ENCODE results near the gene STK10. TPM values are rescaled to one million over a fixed set of nuclear protein-coding genes. Genes with fewer than 3 reads are reported as not detected.

STK10 gene
- total and polyA plus RNA-seq, 7 experiments from 2014 or later = 55.7 to 474 (median 295) TPM

- DNase-seq = peak in 8 of 9 donors; percentile 57 to 72 (median 68)
- peaks cover 4 to 57% (median 17%) of the 10 kb centered on the region in 5 donors for H3K36me3 Mint-ChIP-seq
- no peaks in the 10 kb centered on the region for H3K36me3 ChIP-seq (ENCODE audit: control insufficient read depth in 2 of 3, insufficient read depth in 3 of 3, low read length in 3 of 3)
These were observed 8.7 kb downstream of the STK10 start for GRCh38 chr5:172178991-172179989.

GRCh38 chr5:172178301-172178987 lies 9.6 kb downstream of the STK10 start:
- Mint-ChIP-seq H3K27me3 (no peaks in the 10 kb centered on the region), H3K27ac (peak overlapping the region; percentile 94 to 100 (median 98)), H3K4me1 (peaks cover 56 to 95% (median 84%) of the 10 kb centered on the region in 7 donors), H3K4me3 (peak overlapping the region; percentile 78 to 99 (median 90)), H3K9me3 (peaks cover 0 to 2% (median 0%) of the 10 kb centered on the region in 11 donors), H3K36me3 (peaks cover 4 to 64% (median 17%) of the 10 kb centered on the region in 5 donors)
- Histone ChIP-seq H3K4me3 (ENCODE audit: low read length) (peak overlapping the region; percentile 76), H3K36me3 (ENCODE audit: control insufficient read depth in 2 of 3, insufficient read depth in 3 of 3, low read length in 3 of 3) (no peaks in the 10 kb centered on the region), H3K9me3 (ENCODE audit: control insufficient read depth in 2 of 3, low read length in 3 of 3) (no peaks in the 10 kb centered on the region), H3K27ac (ENCODE audit: low read depth, low read length) (peak overlapping the region; percentile 92), H3K27me3 (ENCODE audit: control insufficient read depth in 2 of 2, insufficient read depth in 2 of 2, low read length in 2 of 2) (no peaks in the 10 kb centered on the region), H3K4me1 (ENCODE audit: control insufficient read depth in 2 of 2, insufficient read depth in 2 of 2, low read length in 2 of 2) (peaks cover 82 to 83% of the 10 kb centered on the region in 2 donors)
- CTCF ChIA-PET = interaction anchor here (1.1 to 1.5 kb wide), 3 partner anchors 9 to 172 kb away, joined by 3 to 9 read pairs (median 5); partner anchors contain the start of genes FBXW11 and STK10
- intact Hi-C loops (cut with micrococcal nuclease) = loop anchor here (10.0 kb wide), 2 partner anchors 1904 to 1914 kb away; no protein-coding TSS in a partner anchor
- DNase-seq (peak in 4 of 9 donors; percentile 30 to 48 (median 42)), ATAC-seq (no peak)
- POLR2A ChIA-PET = interaction anchor here (0.9 to 14.6 kb wide), 11 partner anchors 7 to 591 kb away, joined by 3 to 562 read pairs (median 7); partner anchors contain the start of genes FBXW11 and STK10

More at GRCh38 chr5:172178991-172179989, 8.7 kb downstream of the STK10 start:
- Histone ChIP-seq H3K4me3 (ENCODE audit: low read length) (peak overlapping the region; percentile 76), H3K9me3 (ENCODE audit: control insufficient read depth in 2 of 3, low read length in 3 of 3) (no peaks in the 10 kb centered on the region), H3K4me1 (ENCODE audit: control insufficient read depth in 2 of 2, insufficient read depth in 2 of 2, low read length in 2 of 2) (peaks cover 84 to 86% of the 10 kb centered on the region in 2 donors), H3K27ac (ENCODE audit: low read depth, low read length) (peak overlapping the region; percentile 92), H3K27me3 (ENCODE audit: control insufficient read depth in 2 of 2, insufficient read depth in 2 of 2, low read length in 2 of 2) (no peaks in the 10 kb centered on the region)
- ChIA-PET CTCF (interaction anchor here (0.7 to 1.5 kb wide), 4 partner anchors 8 to 1848 kb away, joined by 3 to 9 read pairs (median 4); partner anchors contain the start of gene FBXW11), POLR2A (interaction anchor here (0.6 to 14.6 kb wide), 16 partner anchors 6 to 590 kb away, joined by 3 to 562 read pairs (median 5); partner anchors contain the start of genes FBXW11 and STK10)
- H3K9me3 Mint-ChIP-seq = peaks cover 0 to 2% (median 0%) of the 10 kb centered on the region in 11 donors
- peaks cover 48 to 95% (median 84%) of the 10 kb centered on the region in 7 donors for H3K4me1 Mint-ChIP-seq
- H3K4me3 Mint-ChIP-seq = peak overlapping the region; percentile 78 to 99 (median 90)
- peak; percentile 54 for ATAC-seq
- intact Hi-C loops (cut with micrococcal nuclease) = loop anchor here (1.0 to 10.0 kb wide), 3 partner anchors 8 to 1914 kb away; no protein-coding TSS in a partner anchor
- peak overlapping the region; percentile 94 to 100 (median 98) for H3K27ac Mint-ChIP-seq
- no peaks in the 10 kb centered on the region for H3K27me3 Mint-ChIP-seq

GRCh38 chr5:172177176-172177575 lies 10.8 kb downstream of the STK10 start:
- H3K4me3 Mint-ChIP-seq = peak overlapping the region; percentile 87 to 99 (median 94)
- intact Hi-C loops (cut with micrococcal nuclease) = loop anchor here (10.0 kb wide), 2 partner anchors 1902 to 1912 kb away; no protein-coding TSS in a partner anchor
- no peak overlapping the region for H3K4me3 ChIP-seq (ENCODE audit: low read length)

GRCh38 chr5:172175263-172175719 lies 12.7 kb downstream of the STK10 start:
- H3K27ac Mint-ChIP-seq = peak overlapping the region; percentile 94 to 100 (median 98)
- H3K36me3 ChIP-seq (ENCODE audit: control insufficient read depth in 2 of 3, insufficient read depth in 3 of 3, low read length in 3 of 3) = peaks cover 0 to 8% (median 0%) of the 10 kb centered on the region in 3 experiments
- peak overlapping the region; percentile 87 to 99 (median 94) for H3K4me3 Mint-ChIP-seq
- H3K27me3 Mint-ChIP-seq = no peaks in the 10 kb centered on the region
- ATAC-seq (peak; percentile 83), DNase-seq (peak; percentile 55 to 93 (median 88))
- H3K4me1 Mint-ChIP-seq = peaks cover 70 to 97% (median 92%) of the 10 kb centered on the region in 7 donors
- peak overlapping the region; percentile 92 for H3K27ac ChIP-seq (ENCODE audit: low read depth, low read length)
- no peaks in the 10 kb centered on the region for H3K9me3 ChIP-seq (ENCODE audit: control insufficient read depth in 2 of 3, low read length in 3 of 3)
- no peaks in the 10 kb centered on the region for H3K27me3 ChIP-seq (ENCODE audit: control insufficient read depth in 2 of 2, insufficient read depth in 2 of 2, low read length in 2 of 2)
- peak overlapping the region; percentile 58 for H3K4me3 ChIP-seq (ENCODE audit: low read length)
- peaks cover 76 to 81% of the 10 kb centered on the region in 2 donors for H3K4me1 ChIP-seq (ENCODE audit: control insufficient read depth in 2 of 2, insufficient read depth in 2 of 2, low read length in 2 of 2)
- intact Hi-C loops (cut with micrococcal nuclease) = loop anchor here (1.0 to 10.0 kb wide), 14 partner anchors 12 to 1910 kb away; partner anchors contain the start of genes CREBRF (in 2 of the 2), STK10 (in 2 of the 2), DUSP1 (in 1 of the 2) and FBXW11 (in 1 of the 2)
- POLR2A ChIA-PET = interaction anchor here (0.6 to 14.6 kb wide), 26 partner anchors 10 to 1889 kb away, joined by 3 to 562 read pairs (median 8); partner anchors contain the start of genes FBXW11, STK10 and UBTD2
- H3K36me3 Mint-ChIP-seq = peaks cover 0 to 61% (median 10%) of the 10 kb centered on the region in 5 donors
- peaks cover 0 to 2% (median 0%) of the 10 kb centered on the region in 11 donors for H3K9me3 Mint-ChIP-seq
- CTCF ChIA-PET = interaction anchor here (0.5 to 5.5 kb wide), 10 partner anchors 9 to 116 kb away, joined by 3 to 113 read pairs (median 4); partner anchors contain the start of gene STK10

More at GRCh38 chr5:172177176-172177575, 10.8 kb downstream of the STK10 start:
- H3K4me1 ChIP-seq (ENCODE audit: control insufficient read depth in 2 of 2, insufficient read depth in 2 of 2, low read length in 2 of 2) = peaks cover 81 to 82% of the 10 kb centered on the region in 2 donors
- H3K36me3 ChIP-seq (ENCODE audit: control insufficient read depth in 2 of 3, insufficient read depth in 3 of 3, low read length in 3 of 3) = no peaks in the 10 kb centered on the region
- DNase-seq = no peak
- no peaks in the 10 kb centered on the region for H3K27me3 ChIP-seq (ENCODE audit: control insufficient read depth in 2 of 2, insufficient read depth in 2 of 2, low read length in 2 of 2)
- Mint-ChIP-seq H3K27ac (peak overlapping the region; percentile 94 to 100 (median 98)), H3K9me3 (peaks cover 0 to 2% (median 0%) of the 10 kb centered on the region in 11 donors), H3K36me3 (peaks cover 0 to 64% (median 13%) of the 10 kb centered on the region in 5 donors), H3K27me3 (no peaks in the 10 kb centered on the region), H3K4me1 (peaks cover 59 to 95% (median 87%) of the 10 kb centered on the region in 7 donors)
- CTCF ChIA-PET = interaction anchor here (0.7 to 5.5 kb wide), 2 partner anchors 9 to 11 kb away, joined by 3 to 113 read pairs; partner anchors contain the start of gene STK10
- no peaks in the 10 kb centered on the region for H3K9me3 ChIP-seq (ENCODE audit: control insufficient read depth in 2 of 3, low read length in 3 of 3)
- no peak for ATAC-seq
- H3K27ac ChIP-seq (ENCODE audit: low read depth, low read length) = peak overlapping the region; percentile 92
- POLR2A ChIA-PET = interaction anchor here (4.9 to 14.6 kb wide), 4 partner anchors 8 to 170 kb away, joined by 39 to 562 read pairs (median 57); partner anchors contain the start of genes FBXW11 and STK10

GRCh38 chr5:172173564-172174153 lies 14.4 kb downstream of the STK10 start:
- DNase-seq (peak in 7 of 9 donors; percentile 19 to 79 (median 28)), ATAC-seq (peak; percentile 32)
- no peaks in the 10 kb centered on the region for H3K27me3 Mint-ChIP-seq
- Histone ChIP-seq H3K27me3 (ENCODE audit: control insufficient read depth in 2 of 2, insufficient read depth in 2 of 2, low read length in 2 of 2) (no peaks in the 10 kb centered on the region), H3K4me1 (ENCODE audit: control insufficient read depth in 2 of 2, insufficient read depth in 2 of 2, low read length in 2 of 2) (peaks cover 77 to 83% of the 10 kb centered on the region in 2 donors), H3K36me3 (ENCODE audit: control insufficient read depth in 2 of 3, insufficient read depth in 3 of 3, low read length in 3 of 3) (peaks cover 0 to 8% (median 0%) of the 10 kb centered on the region in 3 experiments), H3K9me3 (ENCODE audit: control insufficient read depth in 2 of 3, low read length in 3 of 3) (no peaks in the 10 kb centered on the region), H3K27ac (ENCODE audit: low read depth, low read length) (peak overlapping the region; percentile 92), H3K4me3 (ENCODE audit: low read length) (peak overlapping the region; percentile 58)
- H3K4me3 Mint-ChIP-seq = peak overlapping the region; percentile 87 to 99 (median 94)
- peaks cover 0 to 67% (median 13%) of the 10 kb centered on the region in 5 donors for H3K36me3 Mint-ChIP-seq
- H3K9me3 Mint-ChIP-seq = peaks cover 0 to 2% (median 0%) of the 10 kb centered on the region in 11 donors
- CTCF ChIA-PET = interaction anchor here (0.7 to 5.5 kb wide), 11 partner anchors 8 to 786 kb away, joined by 3 to 113 read pairs (median 6); partner anchors contain the start of genes NPM1 and STK10
- POLR2A ChIA-PET = interaction anchor here (1.0 to 14.6 kb wide), 16 partner anchors 11 to 166 kb away, joined by 3 to 562 read pairs (median 19); partner anchors contain the start of genes FBXW11, STK10 and UBTD2
- intact Hi-C loops (cut with micrococcal nuclease) = loop anchor here (1.0 to 10.0 kb wide), 9 partner anchors 22 to 1909 kb away; partner anchors contain the start of genes CREBRF (in 2 of the 2), DUSP1 (in 1 of the 2), FBXW11 (in 1 of the 2) and RPL26L1 (in 1 of the 2)
- peaks cover 76 to 99% (median 92%) of the 10 kb centered on the region in 7 donors for H3K4me1 Mint-ChIP-seq
- peak overlapping the region; percentile 94 to 100 (median 98) for H3K27ac Mint-ChIP-seq

Data from naive thymus-derived CD4-positive, alpha-beta T cell (primary cell).